ENCODE results near the gene TDP1.

DNA sequence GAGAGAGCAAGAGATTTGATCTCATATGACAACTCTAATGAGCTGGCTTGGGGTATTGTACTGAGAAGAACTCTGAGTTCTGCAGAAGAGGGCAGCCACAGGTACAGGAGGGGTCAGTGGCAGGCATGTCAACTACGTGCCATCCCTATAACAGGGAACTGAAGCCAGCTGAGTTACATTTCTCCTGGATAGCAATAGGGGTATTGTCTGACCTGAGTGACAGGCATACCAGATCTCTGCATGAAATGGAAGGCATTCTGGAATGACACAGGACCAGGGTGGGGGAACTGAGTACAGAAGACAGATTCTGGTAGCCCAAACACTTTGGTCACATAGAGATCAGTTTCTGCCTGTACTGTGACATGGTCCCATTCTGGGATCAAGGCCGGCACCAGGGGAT lies 37.0 kb upstream of the TDP1 start:
- TF ChIP-seq, protein P1, sequence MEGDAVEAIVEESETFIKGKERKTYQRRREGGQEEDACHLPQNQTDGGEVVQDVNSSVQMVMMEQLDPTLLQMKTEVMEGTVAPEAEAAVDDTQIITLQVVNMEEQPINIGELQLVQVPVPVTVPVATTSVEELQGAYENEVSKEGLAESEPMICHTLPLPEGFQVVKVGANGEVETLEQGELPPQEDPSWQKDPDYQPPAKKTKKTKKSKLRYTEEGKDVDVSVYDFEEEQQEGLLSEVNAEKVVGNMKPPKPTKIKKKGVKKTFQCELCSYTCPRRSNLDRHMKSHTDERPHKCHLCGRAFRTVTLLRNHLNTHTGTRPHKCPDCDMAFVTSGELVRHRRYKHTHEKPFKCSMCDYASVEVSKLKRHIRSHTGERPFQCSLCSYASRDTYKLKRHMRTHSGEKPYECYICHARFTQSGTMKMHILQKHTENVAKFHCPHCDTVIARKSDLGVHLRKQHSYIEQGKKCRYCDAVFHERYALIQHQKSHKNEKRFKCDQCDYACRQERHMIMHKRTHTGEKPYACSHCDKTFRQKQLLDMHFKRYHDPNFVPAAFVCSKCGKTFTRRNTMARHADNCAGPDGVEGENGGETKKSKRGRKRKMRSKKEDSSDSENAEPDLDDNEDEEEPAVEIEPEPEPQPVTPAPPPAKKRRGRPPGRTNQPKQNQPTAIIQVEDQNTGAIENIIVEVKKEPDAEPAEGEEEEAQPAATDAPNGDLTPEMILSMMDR (IDR thresholded peaks at IDR 0.05) = no peak
- TF ChIP-seq EZH2 (IDR thresholded peaks at IDR 0.05; ENCODE audit: borderline replicate concordance, insufficient read depth, low read depth, low read length, poor library complexity, severe bottlenecking) = no peak

Data from B cell (primary cell).